Colonic mucosa (tissue), 4 donors: ENCODE results near the gene CD63. TPM values are rescaled to one million over a fixed set of nuclear protein-coding genes. Genes with fewer than 3 reads are reported as not detected.

Experiments
- DNase-seq: peaks from one replicate; pipeline ENCODE4 v3.0.0-alpha.2; 2020
- H3K27ac ChIP-seq: fragments of 200-600 bp; one replicate; pipeline ENCODE4 v1.8.0; 2021
- H3K27me3 ChIP-seq: fragments of 200-600 bp; one replicate; pipeline ENCODE4 v1.8.0; 2021
- H3K36me3 ChIP-seq: fragments of 200-600 bp; one replicate; pipeline ENCODE4 v1.8.0; 2021
- H3K4me1 ChIP-seq: fragments of 200-600 bp; one replicate; pipeline ENCODE4 v1.8.0; 2021; ENCODE audit warnings: mild to moderate bottlenecking
- H3K4me3 ChIP-seq: fragments of 200-600 bp; one replicate; pipeline ENCODE4 v1.8.0; 2021
- H3K9ac ChIP-seq, 2 donors: one replicate each; pipeline ENCODE4 v1.7.0; 2013; ENCODE audit warnings: control low read depth in 2 of 2, low read depth in 2 of 2, low read length in 2 of 2
- H3K9me3 ChIP-seq: fragments of 200-600 bp; one replicate; pipeline ENCODE4 v1.8.0; 2021
- CTCF ChIP-seq: fragments of 200-600 bp; IDR thresholded peaks from one replicate; pipeline ENCODE4 v1.8.0; 2022; ENCODE audit warnings: antibody characterized with exemption, mild to moderate bottlenecking
- intact Hi-C: fragments of 100-400 bp; cut with DNase I; formaldehyde crosslinking; loops from one replicate; pipeline ENCODE4 v1.14.1; 2022
- total RNA-seq, 2 donors: library from RNA; stranded (reverse); fragmentation: NEBNext Ultra II Directional in 1 of 2; extraction: Animal tissue kit (Norgen Biotek cat#: 25700) in 1 of 2; gene quantifications; one replicate each; pipeline ENCODE4 v1.2.1, GENCODE V29; 2021
- donor health status: healthy.
- donor health status: DM: no; HTN: no; CAD: no.
- donor health status: DM: no; HTN: no; CAD: no.

The CD63 gene
- total RNA-seq, 2 donors from 2014 or later = 707 to 1,094 TPM

GRCh38 chr12:55699471-55700055, 29.2 kb downstream of the CD63 start:
- no peak for DNase-seq
- Histone ChIP-seq H3K9ac (no peak overlapping the region), H3K4me1 (no peaks in the 10 kb centered on the region), H3K27ac (no peak overlapping the region), H3K9me3 (no peaks in the 10 kb centered on the region), H3K4me3 (no peak overlapping the region), H3K27me3 (no peaks in the 10 kb centered on the region), H3K36me3 (no peaks in the 10 kb centered on the region)
- TF ChIP-seq CTCF = no peak
- intact Hi-C loops = no loop called here

- H3K9me3 ChIP-seq = no peaks in the 10 kb centered on the region
- no peaks in the 10 kb centered on the region for H3K4me1 ChIP-seq
- intact Hi-C loops = no loop called here
- no peak for TF ChIP-seq CTCF
- H3K9ac ChIP-seq = no peak overlapping the region
- H3K36me3 ChIP-seq = no peaks in the 10 kb centered on the region
- no peak overlapping the region for H3K4me3 ChIP-seq
- no peak overlapping the region for H3K27ac ChIP-seq
- no peaks in the 10 kb centered on the region for H3K27me3 ChIP-seq
- no peak for DNase-seq
These were observed 29.8 kb downstream of the CD63 start for GRCh38 chr12:55698965-55699364.

- H3K4me3 ChIP-seq = no peak overlapping the region
- no peaks in the 10 kb centered on the region for H3K27me3 ChIP-seq
- no peak for TF ChIP-seq CTCF
- no peak overlapping the region for H3K9ac ChIP-seq
- no peaks in the 10 kb centered on the region for H3K36me3 ChIP-seq
- H3K4me1 ChIP-seq = no peaks in the 10 kb centered on the region
- no peak for DNase-seq
- H3K27ac ChIP-seq = no peak overlapping the region
- intact Hi-C loops = no loop called here
- H3K9me3 ChIP-seq = no peaks in the 10 kb centered on the region
These were observed 30.4 kb downstream of the CD63 start for GRCh38 chr12:55698241-55698955.

- TF ChIP-seq CTCF = no peak
- no peak for DNase-seq
- H3K27me3 ChIP-seq = no peaks in the 10 kb centered on the region
- no peaks in the 10 kb centered on the region for H3K9me3 ChIP-seq
- intact Hi-C loops = no loop called here
- no peaks in the 10 kb centered on the region for H3K36me3 ChIP-seq
- no peak overlapping the region for H3K9ac ChIP-seq
- H3K4me1 ChIP-seq = no peaks in the 10 kb centered on the region
- no peak overlapping the region for H3K4me3 ChIP-seq
- no peak overlapping the region for H3K27ac ChIP-seq
These were observed 31.1 kb downstream of the CD63 start for GRCh38 chr12:55697686-55698085.

- Histone ChIP-seq H3K9me3 (no peaks in the 10 kb centered on the region), H3K36me3 (no peaks in the 10 kb centered on the region), H3K9ac (no peak overlapping the region), H3K4me3 (no peak overlapping the region), H3K4me1 (no peaks in the 10 kb centered on the region), H3K27me3 (no peaks in the 10 kb centered on the region), H3K27ac (no peak overlapping the region)
- no peak for TF ChIP-seq CTCF
- DNase-seq = no peak
- intact Hi-C loops = no loop called here
These were observed 31.9 kb downstream of the CD63 start for GRCh38 chr12:55696796-55697462.
